HG03520 (cell line): Measurements from ENCODE around the gene CCR5AS.

Experiments used
- ATAC-seq: cut with Tn5 transposase; IDR thresholded peaks from one replicate; pipeline ENCODE4 v1.9.1; 2021; ENCODE audit warnings: mild to moderate bottlenecking, moderate library complexity; ENCODE audit not compliant: unreplicated experiment

Gene CCR5AS

GRCh38 chr3:46383211-46383950, 23.5 kb downstream of the CCR5AS start:
- no peak for ATAC-seq

- ATAC-seq: no peak
Observed at GRCh38 chr3:46381625-46382024, 25.2 kb downstream of the CCR5AS start.

- no peak for ATAC-seq
Observed at GRCh38 chr3:46380471-46381221, 26.2 kb downstream of the CCR5AS start.

GRCh38 chr3:46378426-46378942, 28.4 kb downstream of the CCR5AS start:
- no peak for ATAC-seq

- ATAC-seq: no peak
Observed at GRCh38 chr3:46375814-46376213, 31.1 kb downstream of the CCR5AS start.

GRCh38 chr3:46375218-46375617, 31.6 kb downstream of the CCR5AS start:
- no peak for ATAC-seq

GRCh38 chr3:46374755-46375154, 32.1 kb downstream of the CCR5AS start:
- no peak for ATAC-seq

GRCh38 chr3:46372492-46373359, 34.1 kb downstream of the CCR5AS start:
- ATAC-seq: no peak

GRCh38 chr3:46371519-46372340, 35.1 kb downstream of the CCR5AS start:
- ATAC-seq: no peak

- no peak for ATAC-seq
Observed at GRCh38 chr3:46370839-46371518, 35.9 kb downstream of the CCR5AS start, which contains the start of gene CCR5. Gene CCR5, plus strand, starts transcription at chr3:46370946. Its CDS starts 1,957 bp downstream, at chr3:46372903.

GRCh38 chr3:46369675-46370132, 37.2 kb downstream of the CCR5AS start:
- no peak for ATAC-seq

- ATAC-seq: no peak
Observed at GRCh38 chr3:46369151-46369550, 37.7 kb downstream of the CCR5AS start.

- ATAC-seq: peak; percentile 63
Observed at GRCh38 chr3:46368569-46368968, 38.3 kb downstream of the CCR5AS start.

- ATAC-seq: no peak
Observed at GRCh38 chr3:46367811-46368210, 39.1 kb downstream of the CCR5AS start.

GRCh38 chr3:46365737-46366524, 40.9 kb downstream of the CCR5AS start:
- ATAC-seq: no peak

GRCh38 chr3:46365041-46365440, 41.8 kb downstream of the CCR5AS start:
- ATAC-seq: no peak

GRCh38 chr3:46361408-46362283, 45.2 kb downstream of the CCR5AS start:
- no peak for ATAC-seq

- no peak for ATAC-seq
Observed at GRCh38 chr3:46360907-46361306, 46.0 kb downstream of the CCR5AS start.
